ENCODE measurements around the gene ADNP. TPM values are rescaled to one million over a fixed set of nuclear protein-coding genes. Genes with fewer than 3 reads are reported as not detected.
A peak's percentile ranks its signal among the peaks of the same experiment; 100 is the strongest.

ADNP gene
- polyA plus RNA-seq, 3 donors: 1.4 to 16.6 (median 3.3) TPM

GRCh38 chr20:50873585-50873984 lies 57.7 kb downstream of the ADNP start:
- no peaks in the 10 kb centered on the region for H3K36me3 ChIP-seq (replicated peaks in 1 of 2; ENCODE audit: control insufficient read depth in 1 of 2, insufficient read depth in 2 of 2, low read length in 2 of 2)
- Mint-ChIP-seq H3K36me3 (no peaks in the 10 kb centered on the region), H3K4me3 (no peak overlapping the region), H3K27ac (no peak overlapping the region), H3K4me1 (no peaks in the 10 kb centered on the region), H3K27me3 (ENCODE audit: low read depth in 3 of 3) (peaks cover 0 to 4% (median 3%) of the 10 kb centered on the region in 3 donors), H3K9me3 (no peaks in the 10 kb centered on the region)
- TF ChIP-seq, protein P1, sequence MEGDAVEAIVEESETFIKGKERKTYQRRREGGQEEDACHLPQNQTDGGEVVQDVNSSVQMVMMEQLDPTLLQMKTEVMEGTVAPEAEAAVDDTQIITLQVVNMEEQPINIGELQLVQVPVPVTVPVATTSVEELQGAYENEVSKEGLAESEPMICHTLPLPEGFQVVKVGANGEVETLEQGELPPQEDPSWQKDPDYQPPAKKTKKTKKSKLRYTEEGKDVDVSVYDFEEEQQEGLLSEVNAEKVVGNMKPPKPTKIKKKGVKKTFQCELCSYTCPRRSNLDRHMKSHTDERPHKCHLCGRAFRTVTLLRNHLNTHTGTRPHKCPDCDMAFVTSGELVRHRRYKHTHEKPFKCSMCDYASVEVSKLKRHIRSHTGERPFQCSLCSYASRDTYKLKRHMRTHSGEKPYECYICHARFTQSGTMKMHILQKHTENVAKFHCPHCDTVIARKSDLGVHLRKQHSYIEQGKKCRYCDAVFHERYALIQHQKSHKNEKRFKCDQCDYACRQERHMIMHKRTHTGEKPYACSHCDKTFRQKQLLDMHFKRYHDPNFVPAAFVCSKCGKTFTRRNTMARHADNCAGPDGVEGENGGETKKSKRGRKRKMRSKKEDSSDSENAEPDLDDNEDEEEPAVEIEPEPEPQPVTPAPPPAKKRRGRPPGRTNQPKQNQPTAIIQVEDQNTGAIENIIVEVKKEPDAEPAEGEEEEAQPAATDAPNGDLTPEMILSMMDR (IDR thresholded peaks at IDR 0.05): no peak
- no peak overlapping the region for H3K27ac ChIP-seq (ENCODE audit: low read depth in 1 of 2, low read length in 2 of 2)
- no peaks in the 10 kb centered on the region for H3K27me3 ChIP-seq (ENCODE audit: control insufficient read depth in 2 of 2, insufficient read depth in 2 of 2, low read length in 2 of 2)
- H2AFZ ChIP-seq (ENCODE audit: insufficient read depth, low read depth, low read length, poor library complexity, severe bottlenecking): no peak overlapping the region
- intact Hi-C loops (cut with micrococcal nuclease): no loop called here
- no peak overlapping the region for H3K4me2 ChIP-seq (replicated peaks; ENCODE audit: extremely low read depth, low read length, poor library complexity, severe bottlenecking)
- H3K4me3 ChIP-seq (replicated peaks in 1 of 3; ENCODE audit: low read depth in 2 of 3, low read length in 3 of 3): no peak overlapping the region
- H3K9ac ChIP-seq (ENCODE audit: insufficient read depth, low read length, poor library complexity, severe bottlenecking): no peak overlapping the region
- H3K79me2 ChIP-seq (ENCODE audit: insufficient read depth, low read length): no peaks in the 10 kb centered on the region
- H4K20me1 ChIP-seq (ENCODE audit: insufficient read depth, low read length): no peaks in the 10 kb centered on the region
- no peak for DNase-seq
- no peaks in the 10 kb centered on the region for H3K9me3 ChIP-seq (replicated peaks in 1 of 2; ENCODE audit: control insufficient read depth in 1 of 2, insufficient read depth in 1 of 2, low read length in 2 of 2)
- 87% methylated on average over 7 of the region's 10 CpGs for WGBS (ENCODE audit: insufficient coverage)
- H3K4me1 ChIP-seq (ENCODE audit: control insufficient read depth in 1 of 2, insufficient read depth in 2 of 2, low read length in 2 of 2): no peaks in the 10 kb centered on the region

DNA sequence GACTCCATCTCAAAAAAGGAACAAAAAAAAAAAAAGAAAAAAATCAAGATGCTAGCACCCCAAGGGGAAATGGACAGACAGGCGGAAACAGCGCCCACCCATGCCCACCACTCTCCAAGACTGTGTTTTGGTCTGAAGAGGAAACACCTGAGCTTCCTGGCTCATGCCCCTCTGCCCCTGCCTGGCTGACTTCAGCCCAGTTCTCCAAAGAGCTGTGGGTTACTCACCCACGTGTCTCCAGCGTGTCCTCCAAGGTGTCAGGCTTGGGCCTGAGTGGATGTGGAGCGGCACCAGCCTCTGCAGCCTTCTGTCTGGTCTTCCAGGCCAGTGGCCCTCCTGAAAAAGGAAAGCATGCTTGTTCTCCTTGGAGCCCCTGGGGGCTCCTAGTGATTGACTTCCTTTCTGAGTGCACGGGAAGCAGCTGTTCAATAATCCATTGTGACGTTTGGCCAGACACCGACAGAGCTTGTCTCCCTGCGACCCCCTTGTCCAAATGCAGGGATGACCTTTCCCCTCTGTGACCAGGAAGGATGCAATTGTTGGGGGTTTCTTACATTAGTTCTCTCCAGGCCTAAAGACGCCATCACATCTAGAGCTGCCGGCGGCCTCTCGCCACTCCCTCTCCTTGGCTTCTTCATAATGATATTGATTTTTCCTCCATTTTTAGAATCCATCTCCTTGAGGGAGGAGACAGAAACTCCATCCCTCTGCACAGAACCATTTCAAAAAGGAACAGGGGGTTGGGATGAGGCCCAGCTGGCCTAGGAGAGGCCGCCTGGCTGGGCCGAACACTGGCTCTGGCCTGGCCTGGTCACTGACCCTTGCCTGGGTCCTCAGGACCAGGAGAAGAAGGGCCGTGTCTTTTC lies 58.4 kb downstream of the ADNP start:
- Histone ChIP-seq H3K4me2 (replicated peaks; ENCODE audit: extremely low read depth, low read length, poor library complexity, severe bottlenecking) (no peak overlapping the region), H3K27ac (ENCODE audit: low read depth in 1 of 2, low read length in 2 of 2) (no peak overlapping the region), H3K79me2 (ENCODE audit: insufficient read depth, low read length) (no peaks in the 10 kb centered on the region), H3K9ac (ENCODE audit: insufficient read depth, low read length, poor library complexity, severe bottlenecking) (no peak overlapping the region), H3K36me3 (replicated peaks in 1 of 2; ENCODE audit: control insufficient read depth in 1 of 2, insufficient read depth in 2 of 2, low read length in 2 of 2) (no peaks in the 10 kb centered on the region), H3K4me1 (ENCODE audit: control insufficient read depth in 1 of 2, insufficient read depth in 2 of 2, low read length in 2 of 2) (no peaks in the 10 kb centered on the region), H2AFZ (ENCODE audit: insufficient read depth, low read depth, low read length, poor library complexity, severe bottlenecking) (no peak overlapping the region), H3K9me3 (replicated peaks in 1 of 2; ENCODE audit: control insufficient read depth in 1 of 2, insufficient read depth in 1 of 2, low read length in 2 of 2) (no peaks in the 10 kb centered on the region), H4K20me1 (ENCODE audit: insufficient read depth, low read length) (no peaks in the 10 kb centered on the region), H3K4me3 (replicated peaks in 1 of 3; ENCODE audit: low read depth in 2 of 3, low read length in 3 of 3) (no peak overlapping the region), H3K27me3 (ENCODE audit: control insufficient read depth in 2 of 2, insufficient read depth in 2 of 2, low read length in 2 of 2) (no peaks in the 10 kb centered on the region)
- no peaks in the 10 kb centered on the region for H3K9me3 Mint-ChIP-seq
- peak overlapping the region in 1 of 7 donors; percentile 61 for H3K27ac Mint-ChIP-seq
- DNase-seq: no peak
- WGBS (ENCODE audit: insufficient coverage): 54% methylated on average over 8 of the region's 16 CpGs
- intact Hi-C loops (cut with micrococcal nuclease): no loop called here
- no peaks in the 10 kb centered on the region for H3K4me1 Mint-ChIP-seq
- H3K36me3 Mint-ChIP-seq: no peaks in the 10 kb centered on the region
- H3K27me3 Mint-ChIP-seq (ENCODE audit: low read depth in 3 of 3): peaks cover 0 to 4% (median 3%) of the 10 kb centered on the region in 3 donors
- TF ChIP-seq, protein P1 (IDR thresholded peaks at IDR 0.05): no peak
- H3K4me3 Mint-ChIP-seq: no peak overlapping the region
